Mesenchymal stem cell (in vitro differentiated cells and primary cell): ENCODE measurements around the gene CBL.

Experiments
- DNase-seq: peaks from one replicate; pipeline ENCODE4 v3.0.0-alpha.2; 2013
- H2AFZ ChIP-seq: one replicate; pipeline ENCODE4 v1.6.1; 2013; ENCODE audit warnings: low read depth, mild to moderate bottlenecking, control low read depth, inconsistent platforms, low read length, moderate library complexity
- H2AK5ac ChIP-seq: 2 replicates; pipeline ENCODE4 v1.6.1; 2013; ENCODE audit warnings: low read length, moderate library complexity, mild to moderate bottlenecking, inconsistent platforms; ENCODE audit not compliant: severe bottlenecking
- H2BK120ac ChIP-seq: one replicate; pipeline ENCODE4 v1.6.1; 2013; ENCODE audit warnings: low read depth, mild to moderate bottlenecking, inconsistent platforms, low read length, moderate library complexity
- H2BK12ac ChIP-seq, 2 experiments: one replicate each; pipeline ENCODE4 v1.6.1; 2013; ENCODE audit warnings: inconsistent platforms in 2 of 2, low read length in 2 of 2, mild to moderate bottlenecking in 2 of 2, moderate library complexity in 2 of 2, control low read depth in 1 of 2
- H2BK15ac ChIP-seq: one replicate; pipeline ENCODE4 v1.6.1; 2013; ENCODE audit warnings: mild to moderate bottlenecking, low read depth, inconsistent platforms; ENCODE audit not compliant: poor library complexity, severe bottlenecking
- H2BK5ac ChIP-seq: 2 replicates; pipeline ENCODE4 v1.6.1; 2013; ENCODE audit warnings: low read depth, mild to moderate bottlenecking, low read length, control low read depth, inconsistent platforms; ENCODE audit not compliant: poor library complexity, severe bottlenecking
- H3K14ac ChIP-seq, 2 experiments: one replicate each; pipeline ENCODE4 v1.6.1; 2013; ENCODE audit warnings: inconsistent platforms in 2 of 2, low read length in 2 of 2, control low read depth in 1 of 2, mild to moderate bottlenecking in 1 of 2, moderate library complexity in 1 of 2
- H3K18ac ChIP-seq, 2 experiments: one replicate each; pipeline ENCODE4 v1.6.1; 2013; ENCODE audit warnings: inconsistent platforms in 2 of 2, low read length in 2 of 2, control low read depth in 1 of 2, low read depth in 1 of 2, mild to moderate bottlenecking in 1 of 2
- H3K23ac ChIP-seq, 2 experiments: one replicate each; pipeline ENCODE4 v1.6.1; 2013; ENCODE audit warnings: inconsistent platforms in 2 of 2, low read length in 2 of 2, mild to moderate bottlenecking in 2 of 2, moderate library complexity in 2 of 2, control low read depth in 1 of 2
- H3K27ac ChIP-seq: 2 replicates; pipeline ENCODE4 v1.5.1; 2013; ENCODE audit warnings: mild to moderate bottlenecking, moderate library complexity, low read length, control low read depth, inconsistent platforms; ENCODE audit not compliant: poor library complexity, severe bottlenecking
- H3K27me3 ChIP-seq, 2 experiments: 2 replicates each; pipeline versions ENCODE4 v1.6.1 to v1.7.0; 2013; ENCODE audit warnings: low read length in 2 of 2, mild to moderate bottlenecking in 2 of 2, moderate library complexity in 2 of 2, control low read depth in 1 of 2, inconsistent platforms in 1 of 2; ENCODE audit not compliant: control insufficient read depth in 1 of 2, insufficient read depth in 1 of 2
- H3K36me3 ChIP-seq, 2 experiments: 2 replicates each; pipeline versions ENCODE4 v1.6.1 to v1.7.0; 2013; ENCODE audit warnings: low read length in 2 of 2, control low read depth in 1 of 2, inconsistent platforms in 1 of 2, low read depth in 1 of 2, mild to moderate bottlenecking in 1 of 2; ENCODE audit not compliant: insufficient read depth in 2 of 2, control insufficient read depth in 1 of 2
- H3K4ac ChIP-seq, 2 experiments: one replicate each; pipeline ENCODE4 v1.6.1; 2013; ENCODE audit warnings: inconsistent platforms in 2 of 2, low read length in 2 of 2, mild to moderate bottlenecking in 2 of 2, moderate library complexity in 2 of 2, control low read depth in 1 of 2, low read depth in 1 of 2
- H3K4me1 ChIP-seq: 2 replicates; pipeline ENCODE4 v1.6.1; 2013; ENCODE audit warnings: low read depth, low read length, control low read depth; ENCODE audit not compliant: control insufficient read depth, insufficient read depth
- H3K4me2 ChIP-seq: 2 replicates; pipeline ENCODE4 v1.6.1; 2013; ENCODE audit warnings: low read length, mild to moderate bottlenecking, inconsistent platforms; ENCODE audit not compliant: poor library complexity, severe bottlenecking
- H3K4me3 ChIP-seq, 2 experiments: 2 replicates each; pipeline versions ENCODE4 v1.5.1 to v1.7.0; 2013; ENCODE audit warnings: low read length in 2 of 2, mild to moderate bottlenecking in 2 of 2, control low read depth in 1 of 2, low read depth in 1 of 2; ENCODE audit not compliant: insufficient read depth in 1 of 2
- H3K79me1 ChIP-seq: replicated peaks from 2 replicates; pipeline ENCODE4 v1.6.1; 2013; ENCODE audit warnings: mild to moderate bottlenecking, control low read depth, low read length, inconsistent platforms; ENCODE audit not compliant: poor library complexity, severe bottlenecking
- H3K9ac ChIP-seq: 2 replicates; pipeline ENCODE4 v1.7.0; 2013; ENCODE audit warnings: mild to moderate bottlenecking, low read length, moderate library complexity
- H3K9me3 ChIP-seq: 2 replicates; pipeline ENCODE4 v1.7.0; 2013; ENCODE audit warnings: mild to moderate bottlenecking, low read length; ENCODE audit not compliant: control insufficient read depth
- H4K8ac ChIP-seq: one replicate; pipeline ENCODE4 v1.6.1; 2013; ENCODE audit warnings: inconsistent platforms, mild to moderate bottlenecking, low read length, moderate library complexity
- H4K91ac ChIP-seq: one replicate; pipeline ENCODE4 v1.6.1; 2013; ENCODE audit warnings: mild to moderate bottlenecking, low read length, inconsistent platforms
- WGBS: methylation state at CpG from one replicate; pipeline ENCODE4 v1.1.7; 2013; ENCODE audit warnings: mixed read lengths; 5-methylcytosine and 5-hydroxymethylcytosine counted together

CBL gene

GRCh38 chr11:119185981-119186634 lies 20.0 kb upstream of the CBL start:
- Histone ChIP-seq H2BK120ac (no peak overlapping the region), H2BK5ac (no peak overlapping the region), H3K4me3 (no peak overlapping the region), H2BK12ac (no peak overlapping the region), H3K27ac (no peak overlapping the region), H3K18ac (no peak overlapping the region), H3K27me3 (peaks cover 11 to 41% of the 10 kb centered on the region in 2 experiments), H3K14ac (no peak overlapping the region), H2AFZ (no peak overlapping the region), H2BK15ac (no peak overlapping the region), H3K36me3 (peaks cover 15 to 23% of the 10 kb centered on the region in 2 experiments), H3K9ac (no peak overlapping the region), H3K79me1 (no peaks in the 10 kb centered on the region), H3K23ac (no peak overlapping the region), H4K91ac (no peak overlapping the region), H3K4me2 (no peak overlapping the region), H3K9me3 (no peaks in the 10 kb centered on the region), H4K8ac (no peak overlapping the region), H3K4me1 (no peaks in the 10 kb centered on the region), H3K4ac (no peak overlapping the region), H2AK5ac (no peak overlapping the region)
- 83% methylated on average over 15 of the region's 15 CpGs for WGBS
- DNase-seq: no peak

GRCh38 chr11:119187123-119187892 lies 18.8 kb upstream of the CBL start:
- no peak overlapping the region for H2BK15ac ChIP-seq
- no peak overlapping the region for H3K23ac ChIP-seq
- H4K8ac ChIP-seq: no peak overlapping the region
- no peak overlapping the region for H2BK120ac ChIP-seq
- H2BK5ac ChIP-seq: no peak overlapping the region
- DNase-seq: no peak
- H3K18ac ChIP-seq: no peak overlapping the region
- H2BK12ac ChIP-seq: no peak overlapping the region
- no peak overlapping the region for H3K4me3 ChIP-seq
- H3K27ac ChIP-seq: no peak overlapping the region
- H3K9me3 ChIP-seq: no peaks in the 10 kb centered on the region
- H3K9ac ChIP-seq: no peak overlapping the region
- H3K4me2 ChIP-seq: no peak overlapping the region
- H3K4ac ChIP-seq: no peak overlapping the region
- H3K14ac ChIP-seq: no peak overlapping the region
- H2AK5ac ChIP-seq: no peak overlapping the region
- no peak overlapping the region for H2AFZ ChIP-seq
- H3K27me3 ChIP-seq: peaks cover 11 to 41% of the 10 kb centered on the region in 2 experiments
- 93% methylated on average over 17 of the region's 21 CpGs for WGBS
- no peaks in the 10 kb centered on the region for H3K79me1 ChIP-seq
- H3K36me3 ChIP-seq: peaks cover 7 to 13% of the 10 kb centered on the region in 2 experiments
- H4K91ac ChIP-seq: no peak overlapping the region
- no peaks in the 10 kb centered on the region for H3K4me1 ChIP-seq

- H2BK15ac ChIP-seq: peak overlapping the region; percentile 0
- H2AK5ac ChIP-seq: no peak overlapping the region
- H3K79me1 ChIP-seq: no peaks in the 10 kb centered on the region
- WGBS: 89% methylated on average over 11 of the region's 11 CpGs
- no peak overlapping the region for H4K8ac ChIP-seq
- H3K4me3 ChIP-seq: no peak overlapping the region
- H3K18ac ChIP-seq: no peak overlapping the region
- no peak overlapping the region for H2BK120ac ChIP-seq
- H3K4ac ChIP-seq: no peak overlapping the region
- H3K27me3 ChIP-seq: peaks cover 11 to 41% of the 10 kb centered on the region in 2 experiments
- H2AFZ ChIP-seq: no peak overlapping the region
- peaks cover 6 to 8% of the 10 kb centered on the region in 2 experiments for H3K36me3 ChIP-seq
- no peak overlapping the region for H2BK5ac ChIP-seq
- H4K91ac ChIP-seq: no peak overlapping the region
- H3K14ac ChIP-seq: no peak overlapping the region
- no peak for DNase-seq
- H3K4me2 ChIP-seq: no peak overlapping the region
- H3K23ac ChIP-seq: no peak overlapping the region
- H3K9me3 ChIP-seq: no peaks in the 10 kb centered on the region
- no peaks in the 10 kb centered on the region for H3K4me1 ChIP-seq
- no peak overlapping the region for H3K27ac ChIP-seq
- H3K9ac ChIP-seq: no peak overlapping the region
- H2BK12ac ChIP-seq: no peak overlapping the region
Observed at GRCh38 chr11:119188067-119188466, 18.1 kb upstream of the CBL start.

GRCh38 chr11:119188887-119189286 lies 17.3 kb upstream of the CBL start:
- no peak overlapping the region for H3K18ac ChIP-seq
- DNase-seq: no peak
- no peak overlapping the region for H2BK15ac ChIP-seq
- H4K8ac ChIP-seq: no peak overlapping the region
- no peak overlapping the region for H3K23ac ChIP-seq
- H3K4me3 ChIP-seq: no peak overlapping the region
- peaks cover 0 to under 1% of the 10 kb centered on the region in 2 experiments for H3K36me3 ChIP-seq
- H3K9ac ChIP-seq: no peak overlapping the region
- no peak overlapping the region for H3K14ac ChIP-seq
- H3K4me2 ChIP-seq: no peak overlapping the region
- H2BK120ac ChIP-seq: no peak overlapping the region
- no peak overlapping the region for H3K27ac ChIP-seq
- H3K9me3 ChIP-seq: no peaks in the 10 kb centered on the region
- 98% methylated on average over 7 of the region's 8 CpGs for WGBS
- H4K91ac ChIP-seq: no peak overlapping the region
- peaks cover 11 to 41% of the 10 kb centered on the region in 2 experiments for H3K27me3 ChIP-seq
- no peak overlapping the region for H2BK12ac ChIP-seq
- no peak overlapping the region for H2BK5ac ChIP-seq
- H3K4ac ChIP-seq: no peak overlapping the region
- no peak overlapping the region for H2AFZ ChIP-seq
- H2AK5ac ChIP-seq: no peak overlapping the region
- H3K79me1 ChIP-seq: no peaks in the 10 kb centered on the region
- H3K4me1 ChIP-seq: no peaks in the 10 kb centered on the region
